Stimulated activated CD4-positive, alpha-beta T cell treated with anti-CD3 and anti-CD28 coated beads, TNF-alpha, amount 100 ng/mL, for 48 hours (primary cell): ENCODE results near the gene ZNF687.

ENCODE experiments used
- DNase-seq, 3 donors: peaks; one replicate each; pipeline ENCODE4 v3.0.0-alpha.2; 2020; ENCODE audit warnings: low read depth in 3 of 3

Gene ZNF687

DNA sequence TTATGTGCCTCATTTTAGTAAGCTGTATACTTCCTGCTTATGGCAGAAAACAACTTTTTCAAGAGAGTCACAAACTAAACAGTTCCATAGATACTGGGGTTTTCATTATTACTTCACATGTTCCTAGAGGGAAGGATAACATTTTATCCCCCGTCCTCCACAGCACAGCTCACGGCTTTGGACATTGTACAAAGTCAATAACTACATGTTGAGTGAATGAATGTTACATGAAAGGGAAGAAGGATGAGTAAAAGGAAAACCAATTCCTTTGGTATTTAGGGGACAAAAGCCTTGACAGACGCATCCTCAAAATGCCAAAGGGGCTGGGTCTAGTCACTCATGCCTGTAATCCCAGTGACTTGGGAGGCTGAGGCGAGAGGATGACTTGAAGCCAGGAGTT is 30.3 kb downstream of the ZNF687 start:
- no peak for DNase-seq

GRCh38 chr1:151312826-151313225 is 30.7 kb downstream of the ZNF687 start:
- DNase-seq: no peak

DNA sequence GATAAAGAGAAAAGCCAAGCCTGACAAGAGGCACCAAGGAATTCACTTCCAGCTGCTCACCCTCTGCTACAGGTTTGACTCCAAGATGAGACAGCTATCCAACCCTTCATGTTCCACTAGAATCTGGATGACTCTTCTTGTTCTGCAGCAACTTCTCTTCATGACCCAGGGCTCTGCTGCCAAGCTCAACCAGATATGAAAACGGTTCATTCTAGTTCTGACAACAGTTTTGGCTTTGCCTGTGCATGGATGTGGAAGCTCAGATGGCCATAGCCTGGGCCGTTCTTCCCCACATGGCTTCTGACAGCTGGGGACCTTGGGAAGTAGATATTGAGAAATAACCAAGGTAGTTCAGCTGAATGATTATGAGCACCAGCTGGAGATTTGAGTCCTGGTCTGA is 31.4 kb downstream of the ZNF687 start:
- DNase-seq: no peak

DNA sequence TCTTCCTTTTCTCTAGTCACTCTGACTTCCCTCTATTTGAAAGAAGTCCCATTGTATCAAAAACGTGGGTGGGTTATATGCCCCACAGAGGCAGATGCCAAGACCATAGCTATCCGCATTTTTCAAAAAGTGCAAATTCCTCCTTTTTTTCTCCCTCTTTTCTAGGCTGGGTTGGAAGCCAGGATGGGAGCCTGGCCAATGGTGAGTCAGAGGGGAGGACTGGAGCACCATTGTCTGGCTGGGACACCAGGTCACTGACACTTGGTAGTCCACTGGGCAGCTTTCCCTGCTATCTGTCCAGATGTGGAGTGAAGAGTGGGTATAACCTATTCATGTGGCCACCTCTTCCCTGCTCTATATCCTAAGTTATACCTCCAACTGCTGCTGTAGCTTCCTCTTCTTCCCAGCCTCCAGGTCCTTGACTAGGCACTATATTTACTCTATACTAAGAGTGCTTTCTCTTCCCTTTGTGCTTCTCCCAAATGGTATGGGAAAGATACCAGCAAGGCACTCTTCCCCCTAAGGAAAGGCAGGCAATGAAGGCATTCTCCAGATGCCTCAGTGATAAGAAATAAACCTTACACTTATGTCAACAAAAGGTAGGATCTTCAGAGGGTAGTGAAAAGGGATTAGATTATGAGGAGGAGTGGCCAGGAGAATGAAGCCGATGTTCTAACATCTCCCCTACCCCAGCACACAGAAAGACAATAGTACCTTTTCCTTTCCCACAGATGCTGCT is 32.2 kb downstream of the ZNF687 start:
- DNase-seq: no peak

DNA sequence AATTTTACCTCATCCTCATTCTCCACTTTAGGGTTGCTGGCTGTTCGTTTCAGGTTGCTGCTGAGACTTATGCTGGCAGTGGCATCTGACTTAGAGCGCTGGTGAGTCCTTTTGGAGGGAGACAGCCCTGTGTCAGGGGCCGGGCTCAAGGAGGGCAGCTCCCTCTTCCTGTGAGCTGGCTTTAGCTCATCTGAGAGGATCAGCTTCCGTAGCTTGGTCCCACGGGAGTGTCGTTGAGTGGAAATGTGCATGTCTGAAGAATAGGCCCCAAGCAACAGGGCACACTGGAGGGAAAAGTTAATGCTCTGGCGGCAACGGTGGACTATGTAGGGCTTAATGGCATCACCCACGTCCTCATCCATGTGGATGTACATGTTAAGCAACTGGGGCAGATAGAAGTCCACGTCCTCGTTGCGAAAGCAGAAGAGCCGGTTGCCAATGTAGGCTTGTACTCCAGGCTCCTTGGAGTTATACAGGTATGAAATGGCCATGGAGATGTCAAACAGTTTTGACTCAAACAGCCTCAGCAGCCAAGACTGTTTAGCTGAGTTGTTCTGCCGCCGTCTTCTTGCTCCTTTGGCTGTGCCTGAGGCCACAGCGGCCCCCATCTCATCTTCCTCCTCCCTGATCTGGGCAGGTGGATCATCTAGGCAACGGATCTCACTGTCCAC is 33.6 kb downstream of the ZNF687 start:
- DNase-seq: no peak

DNA sequence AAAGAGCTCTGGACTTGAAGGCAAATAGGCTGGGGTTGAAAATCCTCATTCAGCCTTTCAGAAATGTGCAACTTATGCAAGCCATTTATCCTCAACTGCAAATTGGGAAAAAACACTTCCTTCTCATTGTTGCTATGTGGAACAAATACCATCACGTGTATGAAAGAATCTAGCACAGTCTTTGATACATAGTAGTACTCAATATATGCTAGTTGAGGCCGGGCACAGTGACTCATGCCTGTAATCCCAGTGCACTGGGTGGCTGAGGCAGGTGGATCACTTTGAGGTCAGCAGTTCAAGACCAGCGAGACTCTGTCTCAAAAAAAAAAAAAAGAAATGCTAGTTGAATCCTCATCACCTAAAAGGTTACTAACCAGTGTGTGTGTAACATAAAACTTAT is 36.9 kb downstream of the ZNF687 start:
- no peak for DNase-seq

GRCh38 chr1:151324390-151324930 is 42.4 kb downstream of the ZNF687 start:
- DNase-seq: no peak

- no peak for DNase-seq
Observed at GRCh38 chr1:151325231-151325630, 43.1 kb downstream of the ZNF687 start.

- no peak for DNase-seq
Observed at GRCh38 chr1:151325646-151326429, 43.7 kb downstream of the ZNF687 start.

GRCh38 chr1:151326619-151327222 is 44.6 kb downstream of the ZNF687 start:
- DNase-seq: peak in 2 of 3 donors; percentile 27 to 33

- peak; percentile 75 to 89 (median 80) for DNase-seq
Observed at GRCh38 chr1:151327223-151327902, 45.3 kb downstream of the ZNF687 start, which contains the start of gene PI4KB. PI4KB (minus strand) TSS chr1:151327416; CDS start chr1:151316481, 10,935 bp downstream.

DNA sequence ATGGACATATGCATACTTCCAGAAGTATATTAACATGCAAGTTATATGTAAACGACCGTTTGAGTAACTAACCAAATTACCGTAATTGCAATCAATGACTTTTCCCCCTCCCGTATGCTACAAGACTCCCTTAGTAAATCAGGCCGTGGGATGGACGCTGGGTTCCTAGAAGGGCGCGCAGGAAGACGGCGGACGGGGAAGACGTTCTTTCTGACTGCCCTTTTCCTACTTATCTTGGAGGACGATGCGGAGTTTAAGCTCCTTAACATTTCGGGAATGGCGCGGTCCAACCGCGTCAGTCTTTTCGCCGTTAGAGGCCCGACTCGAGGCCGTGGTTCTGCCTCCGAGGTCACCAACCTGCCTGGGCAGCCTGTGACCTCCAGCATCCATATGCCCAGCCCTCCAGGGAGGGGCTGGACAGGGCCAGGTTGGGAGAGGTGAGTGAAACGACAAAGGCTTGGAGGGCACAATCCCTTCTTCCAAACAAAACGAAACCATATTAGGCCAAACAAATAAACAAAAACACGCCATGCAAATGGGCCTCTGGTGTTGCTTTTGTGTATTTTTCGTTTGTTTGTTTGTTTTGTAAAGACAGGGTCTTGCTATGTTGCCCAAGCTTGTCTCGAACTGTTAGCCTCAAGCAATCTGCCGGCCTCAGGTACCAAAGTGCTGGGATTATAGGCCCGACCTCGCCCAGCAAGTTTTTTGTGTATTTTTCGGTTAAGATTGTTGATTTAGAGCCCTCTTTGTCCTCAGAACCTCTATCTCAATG is 46.0 kb downstream of the ZNF687 start:
- no peak for DNase-seq

- no peak for DNase-seq
Observed at GRCh38 chr1:151334822-151335221, 52.7 kb downstream of the ZNF687 start.

- no peak for DNase-seq
Observed at GRCh38 chr1:151336556-151336955, 54.5 kb downstream of the ZNF687 start.

- peak in 2 of 3 donors; percentile 19 to 48 for DNase-seq
Observed at GRCh38 chr1:151340870-151341754, 59.0 kb downstream of the ZNF687 start.
